Measurements from ENCODE around the gene MYO9B.

MYO9B gene

GRCh38 chr19:17037184-17037583 is 38.4 kb upstream of the MYO9B start:
- no peak overlapping the region for H2AFZ ChIP-seq (ENCODE audit: insufficient read depth, low read length, poor library complexity)
- no peak overlapping the region for H3K14ac ChIP-seq (ENCODE audit: low read length)
- no peak overlapping the region for H3K18ac ChIP-seq (ENCODE audit: low read length)
- no peaks in the 10 kb centered on the region for H3K79me1 ChIP-seq (ENCODE audit: low read length)
- no CpG with 5 or more reads among the region's 6 CpGs for WGBS (ENCODE audit: extremely low coverage, insufficient coverage, insufficient read length)
- H2AK5ac ChIP-seq (ENCODE audit: low read length), result no peak overlapping the region
- no peak overlapping the region for H3K27ac ChIP-seq (ENCODE audit: low read depth, low read length)
- no peak overlapping the region for H4K12ac ChIP-seq (ENCODE audit: low read depth, low read length)
- no peak overlapping the region for H3K4me3 ChIP-seq (ENCODE audit: low read depth, low read length)
- no peak overlapping the region for H3K4ac ChIP-seq (ENCODE audit: low read depth, low read length)
- H4K8ac ChIP-seq (ENCODE audit: low read depth, low read length), result no peak overlapping the region
- no peak overlapping the region for H2BK120ac ChIP-seq (ENCODE audit: insufficient read depth, low read length, poor library complexity)
- DNase-seq, result no peak
- H3K36me3 ChIP-seq (ENCODE audit: control insufficient read depth in 1 of 2, insufficient read depth in 2 of 2, low read length in 2 of 2), result no peaks in the 10 kb centered on the region
- no peak overlapping the region for H4K91ac ChIP-seq (ENCODE audit: low read depth, low read length)
- H3K23ac ChIP-seq (ENCODE audit: low read length), result no peak overlapping the region
- H3K4me2 ChIP-seq (ENCODE audit: low read length), result no peak overlapping the region
- peaks cover 2% of the 10 kb centered on the region for H3K9me3 ChIP-seq (ENCODE audit: insufficient read depth, low read depth, low read length)
- H3K27me3 ChIP-seq (ENCODE audit: insufficient read depth, low read length), result no peaks in the 10 kb centered on the region
- no peaks in the 10 kb centered on the region for H3K79me2 ChIP-seq (ENCODE audit: control insufficient read depth, insufficient read depth, low read length, poor library complexity)
- no peaks in the 10 kb centered on the region for H3K4me1 ChIP-seq (ENCODE audit: control insufficient read depth in 1 of 2, insufficient read depth in 2 of 2, low read length in 2 of 2)
- no peak overlapping the region for H3K9ac ChIP-seq (ENCODE audit: low read length)
- H2BK5ac ChIP-seq (ENCODE audit: low read depth, low read length, poor library complexity), result no peak overlapping the region
- H2BK12ac ChIP-seq (ENCODE audit: low read length), result no peak overlapping the region

- no peak overlapping the region for H3K14ac ChIP-seq (ENCODE audit: low read length)
- no peak overlapping the region for H3K9ac ChIP-seq (ENCODE audit: low read length)
- H3K9me3 ChIP-seq (ENCODE audit: insufficient read depth, low read depth, low read length), result no peaks in the 10 kb centered on the region
- H3K4ac ChIP-seq (ENCODE audit: low read depth, low read length), result no peak overlapping the region
- H3K18ac ChIP-seq (ENCODE audit: low read length), result no peak overlapping the region
- no peak overlapping the region for H3K4me2 ChIP-seq (ENCODE audit: low read length)
- DNase-seq, result no peak
- no peaks in the 10 kb centered on the region for H3K79me1 ChIP-seq (ENCODE audit: low read length)
- H4K91ac ChIP-seq (ENCODE audit: low read depth, low read length), result no peak overlapping the region
- H4K8ac ChIP-seq (ENCODE audit: low read depth, low read length), result no peak overlapping the region
- no peak overlapping the region for H3K23ac ChIP-seq (ENCODE audit: low read length)
- H3K79me2 ChIP-seq (ENCODE audit: control insufficient read depth, insufficient read depth, low read length, poor library complexity), result no peaks in the 10 kb centered on the region
- H3K4me1 ChIP-seq (ENCODE audit: control insufficient read depth in 1 of 2, insufficient read depth in 2 of 2, low read length in 2 of 2), result no peaks in the 10 kb centered on the region
- H3K27me3 ChIP-seq (ENCODE audit: insufficient read depth, low read length), result no peaks in the 10 kb centered on the region
- H2BK5ac ChIP-seq (ENCODE audit: low read depth, low read length, poor library complexity), result no peak overlapping the region
- no peak overlapping the region for H2AK5ac ChIP-seq (ENCODE audit: low read length)
- no peak overlapping the region for H3K27ac ChIP-seq (ENCODE audit: low read depth, low read length)
- H2AFZ ChIP-seq (ENCODE audit: insufficient read depth, low read length, poor library complexity), result no peak overlapping the region
- H3K4me3 ChIP-seq (ENCODE audit: low read depth, low read length), result peak overlapping the region; percentile 34
- H4K12ac ChIP-seq (ENCODE audit: low read depth, low read length), result no peak overlapping the region
- WGBS (ENCODE audit: extremely low coverage, insufficient coverage, insufficient read length), result 95% methylated on average over 1 of the region's 15 CpGs
- H3K36me3 ChIP-seq (ENCODE audit: control insufficient read depth in 1 of 2, insufficient read depth in 2 of 2, low read length in 2 of 2), result no peaks in the 10 kb centered on the region
- H2BK120ac ChIP-seq (ENCODE audit: insufficient read depth, low read length, poor library complexity), result no peak overlapping the region
- no peak overlapping the region for H2BK12ac ChIP-seq (ENCODE audit: low read length)
Observed at GRCh38 chr19:17037966-17038500, 37.5 kb upstream of the MYO9B start.

- H3K4me3 ChIP-seq (ENCODE audit: low read depth, low read length), result no peak overlapping the region
Observed at GRCh38 chr19:17041976-17042375, 33.6 kb upstream of the MYO9B start.

GRCh38 chr19:17043744-17044143 is 31.8 kb upstream of the MYO9B start:
- Histone ChIP-seq H2BK12ac (ENCODE audit: low read length) (no peak overlapping the region), H2AK5ac (ENCODE audit: low read length) (no peak overlapping the region), H4K91ac (ENCODE audit: low read depth, low read length) (no peak overlapping the region), H2AFZ (ENCODE audit: insufficient read depth, low read length, poor library complexity) (no peak overlapping the region), H3K4me3 (ENCODE audit: low read depth, low read length) (no peak overlapping the region), H3K4ac (ENCODE audit: low read depth, low read length) (no peak overlapping the region), H4K12ac (ENCODE audit: low read depth, low read length) (no peak overlapping the region), H3K9ac (ENCODE audit: low read length) (no peak overlapping the region), H2BK5ac (ENCODE audit: low read depth, low read length, poor library complexity) (no peak overlapping the region), H3K79me2 (ENCODE audit: control insufficient read depth, insufficient read depth, low read length, poor library complexity) (no peaks in the 10 kb centered on the region), H4K8ac (ENCODE audit: low read depth, low read length) (no peak overlapping the region), H3K4me2 (ENCODE audit: low read length) (no peak overlapping the region), H3K9me3 (ENCODE audit: insufficient read depth, low read depth, low read length) (no peaks in the 10 kb centered on the region), H3K4me1 (ENCODE audit: control insufficient read depth in 1 of 2, insufficient read depth in 2 of 2, low read length in 2 of 2) (no peaks in the 10 kb centered on the region), H2BK120ac (ENCODE audit: insufficient read depth, low read length, poor library complexity) (no peak overlapping the region), H3K18ac (ENCODE audit: low read length) (no peak overlapping the region), H3K36me3 (ENCODE audit: control insufficient read depth in 1 of 2, insufficient read depth in 2 of 2, low read length in 2 of 2) (peaks cover 2 to 3% of the 10 kb centered on the region in 2 experiments), H3K27me3 (ENCODE audit: insufficient read depth, low read length) (no peaks in the 10 kb centered on the region), H3K14ac (ENCODE audit: low read length) (no peak overlapping the region), H3K79me1 (ENCODE audit: low read length) (no peaks in the 10 kb centered on the region), H3K27ac (ENCODE audit: low read depth, low read length) (no peak overlapping the region), H3K23ac (ENCODE audit: low read length) (no peak overlapping the region)
- no CpG with 5 or more reads among the region's 7 CpGs for WGBS (ENCODE audit: extremely low coverage, insufficient coverage, insufficient read length)
- DNase-seq, result no peak

More at GRCh38 chr19:17041976-17042375, 33.6 kb upstream of the MYO9B start:
- Histone ChIP-seq H4K12ac (ENCODE audit: low read depth, low read length) (no peak overlapping the region), H2BK12ac (ENCODE audit: low read length) (no peak overlapping the region), H3K18ac (ENCODE audit: low read length) (no peak overlapping the region), H3K9ac (ENCODE audit: low read length) (no peak overlapping the region), H3K36me3 (ENCODE audit: control insufficient read depth in 1 of 2, insufficient read depth in 2 of 2, low read length in 2 of 2) (no peaks in the 10 kb centered on the region), H4K8ac (ENCODE audit: low read depth, low read length) (no peak overlapping the region), H4K91ac (ENCODE audit: low read depth, low read length) (no peak overlapping the region), H3K4me1 (ENCODE audit: control insufficient read depth in 1 of 2, insufficient read depth in 2 of 2, low read length in 2 of 2) (no peaks in the 10 kb centered on the region), H3K4ac (ENCODE audit: low read depth, low read length) (no peak overlapping the region), H2BK120ac (ENCODE audit: insufficient read depth, low read length, poor library complexity) (no peak overlapping the region), H3K23ac (ENCODE audit: low read length) (no peak overlapping the region), H3K79me1 (ENCODE audit: low read length) (no peaks in the 10 kb centered on the region), H2AFZ (ENCODE audit: insufficient read depth, low read length, poor library complexity) (no peak overlapping the region), H3K14ac (ENCODE audit: low read length) (no peak overlapping the region), H3K9me3 (ENCODE audit: insufficient read depth, low read depth, low read length) (no peaks in the 10 kb centered on the region), H2AK5ac (ENCODE audit: low read length) (no peak overlapping the region), H3K79me2 (ENCODE audit: control insufficient read depth, insufficient read depth, low read length, poor library complexity) (no peaks in the 10 kb centered on the region), H2BK5ac (ENCODE audit: low read depth, low read length, poor library complexity) (no peak overlapping the region), H3K4me2 (ENCODE audit: low read length) (no peak overlapping the region), H3K27me3 (ENCODE audit: insufficient read depth, low read length) (no peaks in the 10 kb centered on the region), H3K27ac (ENCODE audit: low read depth, low read length) (no peak overlapping the region)
- DNase-seq, result no peak
- WGBS (ENCODE audit: extremely low coverage, insufficient coverage, insufficient read length), result no CpG with 5 or more reads among the region's 11 CpGs

Data from trophoblast cell (in vitro differentiated cells and primary cell).